NCI-H446 treated with DMSO at 0.1 percent for 48 hours (cell line): ENCODE data around the gene C10orf62.

Experiments
- DNase-seq: peaks from one replicate; lab custom pipeline; 2025; lab: John Stamatoyannopoulos, UW

Gene C10orf62

DNA sequence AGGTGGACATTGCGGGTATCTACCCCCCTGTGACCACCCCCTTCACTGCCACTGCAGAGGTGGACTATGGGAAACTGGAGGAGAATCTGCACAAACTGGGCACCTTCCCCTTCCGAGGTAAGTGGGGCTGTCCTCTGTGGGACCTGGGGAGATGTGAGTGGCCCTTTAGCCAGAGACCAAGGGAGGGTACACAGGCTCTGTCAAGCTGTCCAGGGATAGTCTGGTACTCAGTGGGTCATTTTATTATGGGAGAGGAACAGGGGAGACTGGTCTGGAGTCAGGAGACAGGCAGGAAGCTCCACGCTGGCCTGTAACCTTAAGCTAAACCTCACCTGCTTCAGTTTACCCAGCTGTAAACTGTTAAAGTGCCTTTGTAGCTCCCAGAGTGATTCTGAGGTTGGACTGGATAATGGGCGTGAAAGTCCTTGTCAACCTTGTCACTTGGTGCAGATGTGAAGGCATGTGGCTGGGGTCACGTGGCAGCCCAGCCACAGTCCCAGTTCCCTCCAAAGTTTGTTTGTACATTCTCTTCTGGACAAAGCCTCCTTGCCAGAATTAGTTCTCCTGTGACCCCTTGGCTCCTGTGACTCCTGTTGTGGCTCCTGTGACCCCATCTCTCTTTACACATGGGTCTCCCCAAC is 4.6 kb upstream of the C10orf62 start:
- no peak for DNase-seq

DNA sequence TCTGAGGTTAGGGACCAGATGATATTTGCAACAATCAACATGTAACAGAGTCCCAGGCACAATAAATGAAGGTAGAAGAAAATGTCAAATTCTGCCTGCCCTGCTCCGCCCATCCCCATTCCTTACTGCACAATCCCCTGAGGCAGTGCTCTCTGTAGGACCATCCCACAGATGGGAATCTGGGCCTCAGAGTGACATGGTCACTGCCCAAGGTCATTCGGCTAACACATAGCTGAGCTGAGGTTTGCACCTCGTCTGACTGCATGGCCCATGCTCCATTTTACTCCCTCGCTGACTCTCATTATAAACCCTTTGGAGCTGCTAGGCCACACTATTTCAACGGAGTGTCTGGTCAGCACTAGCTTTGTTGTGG is 4.1 kb upstream of the C10orf62 start:
- no peak for DNase-seq

GRCh38 chr10:97587183-97587582 is 2.3 kb upstream of the C10orf62 start:
- DNase-seq = no peak

DNA sequence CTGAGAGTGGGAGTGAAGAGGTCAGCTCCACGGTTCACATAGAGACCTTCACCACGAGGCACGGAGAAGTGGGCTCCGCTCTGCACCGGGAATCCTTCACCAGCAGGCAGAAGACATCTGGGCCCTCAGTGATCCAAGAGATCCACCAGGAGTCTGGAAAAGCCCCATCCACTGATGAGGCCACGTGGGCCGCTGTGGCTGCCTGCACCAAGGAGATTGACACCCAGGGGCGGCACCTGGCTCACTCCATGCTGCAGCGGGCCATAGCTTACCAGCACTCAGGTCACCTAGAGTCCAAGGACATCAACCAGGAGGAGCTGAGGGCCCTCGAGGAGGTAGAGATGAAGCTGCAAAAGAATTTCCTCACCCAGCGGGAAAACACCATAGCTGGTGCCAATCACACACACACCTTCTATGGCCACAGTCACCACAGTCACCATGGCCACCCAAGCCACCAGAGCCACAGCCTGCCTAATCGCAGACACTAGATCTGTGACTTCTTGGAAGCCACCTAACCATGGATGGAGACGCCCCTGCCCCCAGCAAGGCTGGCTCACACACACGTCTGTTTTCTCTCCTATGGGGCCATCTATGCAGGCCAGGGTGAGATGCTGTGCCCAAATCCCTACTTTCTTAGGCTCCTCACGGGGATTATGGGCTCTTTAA is 694 bp downstream of the C10orf62 start:
- DNase-seq = no peak

- DNase-seq = no peak
Measured at GRCh38 chr10:97590748-97591495, 1.4 kb downstream of the C10orf62 start.

- no peak for DNase-seq
Measured at GRCh38 chr10:97593421-97593820, 3.9 kb downstream of the C10orf62 start.

DNA sequence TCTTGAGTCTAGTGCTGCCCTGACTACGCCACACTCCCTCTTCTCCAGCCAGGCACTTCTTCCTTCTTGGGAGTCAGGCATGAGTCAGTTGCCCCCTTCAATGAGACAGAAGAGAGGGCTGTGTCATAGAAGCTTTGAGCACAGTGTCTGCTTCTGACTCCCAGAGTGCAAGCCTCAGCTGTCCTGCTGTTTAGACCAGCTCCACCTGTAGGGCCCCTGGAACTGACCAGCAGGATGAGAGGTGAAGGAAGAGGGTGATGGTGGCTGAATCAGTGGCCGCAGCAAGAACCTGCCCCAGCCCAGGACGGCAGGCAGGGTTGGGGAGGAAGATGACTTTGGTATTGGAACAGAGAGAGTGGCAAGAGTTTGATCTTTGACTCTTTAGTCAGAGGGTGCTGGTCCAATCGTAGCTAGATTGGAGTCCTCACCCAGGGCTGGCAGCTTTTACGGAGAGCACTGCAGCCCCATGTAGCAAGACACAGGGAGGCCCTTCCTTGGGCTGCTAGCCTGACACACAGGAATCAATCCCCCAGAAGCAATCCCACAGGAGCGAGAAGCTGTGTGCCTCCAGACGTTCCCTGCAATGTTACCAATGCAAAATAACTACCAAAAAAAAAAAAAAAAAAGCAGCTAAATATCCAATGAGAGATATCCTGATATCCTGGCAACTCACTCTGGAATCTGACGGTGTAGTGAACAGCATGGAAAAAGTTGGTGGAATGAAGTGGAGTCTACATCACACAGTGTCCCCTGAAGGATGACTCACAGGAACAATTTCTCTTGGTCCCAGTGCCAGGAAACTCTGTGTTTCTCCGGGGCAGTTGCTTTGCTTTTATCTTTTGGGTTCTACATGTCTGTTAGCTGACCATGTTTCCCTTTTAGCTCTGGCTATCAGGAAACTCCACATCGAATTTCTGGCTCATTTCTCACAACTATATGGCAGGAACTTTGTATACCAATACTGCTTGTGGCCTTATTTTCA is 6.9 kb downstream of the C10orf62 start:
- no peak for DNase-seq

GRCh38 chr10:97597778-97598177 is 8.3 kb downstream of the C10orf62 start:
- DNase-seq = no peak

DNA sequence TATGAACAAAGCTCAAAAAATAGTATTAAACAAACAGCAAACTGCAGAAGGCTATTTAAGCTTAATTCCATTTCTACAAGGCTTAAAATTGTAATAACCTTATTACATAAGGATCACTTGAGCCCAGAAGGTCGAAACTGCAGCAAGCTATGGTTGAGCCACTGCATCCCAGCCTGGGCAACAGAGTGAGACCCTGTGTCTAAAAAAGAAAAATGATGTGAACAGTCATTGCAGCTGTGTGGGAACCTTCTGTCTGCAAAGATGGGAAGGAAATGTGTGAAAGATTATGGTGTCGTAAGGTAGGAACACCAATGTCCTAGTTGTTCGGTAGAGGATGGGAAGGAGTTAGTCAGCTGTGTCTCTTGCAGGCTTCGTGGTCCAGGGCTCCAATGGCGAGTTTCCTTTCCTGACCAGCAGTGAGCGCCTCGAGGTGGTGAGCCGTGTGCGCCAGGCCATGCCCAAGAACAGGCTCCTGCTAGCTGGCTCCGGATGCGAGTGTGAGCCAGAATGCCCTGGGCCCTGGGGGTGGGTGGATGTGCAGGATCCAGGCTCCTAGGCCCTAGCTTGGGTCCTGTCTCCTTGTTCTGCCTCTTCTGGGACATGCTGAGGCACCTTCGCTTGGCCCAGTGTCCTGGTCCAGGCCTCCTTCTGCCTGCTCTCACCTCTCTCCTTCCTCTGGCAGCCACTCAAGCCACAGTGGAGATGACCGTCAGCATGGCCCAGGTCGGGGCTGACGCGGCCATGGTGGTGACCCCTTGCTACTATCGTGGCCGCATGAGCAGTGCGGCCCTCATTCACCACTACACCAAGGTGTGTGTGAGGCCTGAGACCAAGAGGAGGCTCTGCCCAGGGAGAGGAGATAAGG is 9.1 kb downstream of the C10orf62 start:
- no peak for DNase-seq

- no peak for DNase-seq
Measured at GRCh38 chr10:97599272-97599619, 9.7 kb downstream of the C10orf62 start.

DNA sequence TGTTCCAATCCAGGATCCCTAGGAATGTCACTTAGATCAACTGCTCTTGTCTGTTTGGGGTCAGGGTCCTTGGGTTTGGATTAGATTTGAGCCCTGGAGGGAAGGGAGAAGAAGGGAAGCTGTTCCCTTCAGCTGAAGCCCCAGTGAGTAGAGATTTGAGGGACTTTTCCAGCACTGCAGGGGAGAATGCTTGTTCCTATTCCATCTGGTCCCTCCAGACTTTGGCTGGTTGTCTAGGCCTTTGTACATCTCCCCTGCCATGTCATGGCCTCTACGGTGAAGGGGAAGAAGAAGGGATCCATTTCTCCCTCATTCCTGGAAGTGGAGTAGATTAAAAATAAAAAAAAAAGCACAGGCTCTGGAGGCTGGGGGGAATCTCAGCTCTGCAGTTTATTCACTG is 11.1 kb downstream of the C10orf62 start:
- no peak for DNase-seq

GRCh38 chr10:97601268-97602215 is 12.0 kb downstream of the C10orf62 start:
- no peak for DNase-seq

DNA sequence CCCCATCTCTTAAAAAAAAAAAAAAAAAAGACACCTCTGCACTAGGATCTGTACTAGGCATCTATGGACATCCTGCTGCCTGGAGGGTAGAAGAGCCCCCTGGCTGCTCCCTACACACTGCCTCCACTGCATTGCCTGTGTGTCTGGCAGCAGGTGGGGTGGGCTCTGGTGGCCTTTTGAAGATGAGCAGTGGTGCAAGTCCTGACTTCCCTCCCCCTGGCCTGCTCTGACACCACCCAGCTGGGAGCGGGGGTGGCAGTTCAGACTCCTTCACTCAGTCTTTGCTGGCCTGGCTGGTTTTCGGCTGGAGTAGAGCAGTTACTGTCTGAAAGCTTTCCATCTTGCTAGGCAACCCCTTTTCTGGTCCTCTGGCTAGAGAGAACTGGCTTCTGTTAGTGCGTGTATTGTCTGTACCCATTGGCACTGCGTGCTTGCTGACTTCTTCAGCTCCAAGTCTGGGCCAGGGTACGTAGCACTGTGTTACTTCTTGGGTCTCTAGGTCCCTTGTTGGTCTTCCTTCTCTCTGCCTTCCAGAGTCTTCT is 17.6 kb downstream of the C10orf62 start:
- no peak for DNase-seq

DNA sequence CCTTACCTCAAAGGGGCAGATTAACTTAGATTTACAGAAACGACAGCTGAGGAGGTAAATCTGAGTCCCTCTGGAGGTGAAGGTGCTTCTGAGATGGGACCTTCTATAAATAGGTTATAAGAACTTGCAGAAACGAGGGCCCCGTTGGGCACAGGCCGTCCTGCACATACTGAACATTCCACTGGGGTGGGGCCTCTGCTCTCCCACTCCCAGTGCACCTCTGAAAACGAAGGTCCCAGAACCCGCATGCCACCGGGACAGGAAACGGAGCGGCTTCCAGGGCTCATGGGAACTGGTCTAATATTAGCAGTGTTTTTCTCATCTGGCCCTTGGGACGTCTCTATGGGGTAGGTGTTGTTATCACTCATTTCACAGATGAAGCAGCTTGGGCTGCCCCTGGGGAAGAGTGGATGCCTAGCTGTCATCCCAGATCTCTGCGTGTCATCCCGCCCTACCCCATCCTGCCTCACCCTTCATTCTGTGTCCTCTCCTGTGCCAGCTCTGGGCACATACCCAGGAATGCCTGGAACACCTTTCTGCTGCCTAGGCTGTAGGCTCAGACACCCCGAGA is 19.6 kb downstream of the C10orf62 start:
- DNase-seq = no peak

GRCh38 chr10:97611473-97611872 is 22.0 kb downstream of the C10orf62 start:
- no peak for DNase-seq

GRCh38 chr10:97612386-97612785 is 22.9 kb downstream of the C10orf62 start:
- DNase-seq = no peak

- no peak for DNase-seq
Measured at GRCh38 chr10:97618285-97618684, 28.8 kb downstream of the C10orf62 start.

DNA sequence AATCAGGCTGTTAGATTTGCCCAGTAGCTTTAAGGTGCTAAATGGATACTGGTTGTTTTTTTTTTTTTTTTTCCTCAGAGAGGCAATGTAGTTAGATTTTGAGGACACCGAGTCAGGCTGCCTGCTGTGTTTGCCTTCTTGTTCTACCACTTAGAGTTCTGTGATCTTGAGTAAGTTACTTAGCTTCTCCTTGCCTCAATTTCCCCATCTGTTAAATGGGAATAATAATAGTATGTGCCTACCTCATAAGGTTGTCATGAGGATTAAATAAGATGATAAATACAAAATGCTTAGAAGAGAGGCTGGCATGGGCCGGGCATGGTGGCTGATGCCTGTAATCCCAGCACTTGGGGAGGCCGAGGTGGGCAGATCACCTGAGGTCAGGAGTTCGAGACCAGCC is 29.2 kb downstream of the C10orf62 start:
- DNase-seq = no peak

DNA sequence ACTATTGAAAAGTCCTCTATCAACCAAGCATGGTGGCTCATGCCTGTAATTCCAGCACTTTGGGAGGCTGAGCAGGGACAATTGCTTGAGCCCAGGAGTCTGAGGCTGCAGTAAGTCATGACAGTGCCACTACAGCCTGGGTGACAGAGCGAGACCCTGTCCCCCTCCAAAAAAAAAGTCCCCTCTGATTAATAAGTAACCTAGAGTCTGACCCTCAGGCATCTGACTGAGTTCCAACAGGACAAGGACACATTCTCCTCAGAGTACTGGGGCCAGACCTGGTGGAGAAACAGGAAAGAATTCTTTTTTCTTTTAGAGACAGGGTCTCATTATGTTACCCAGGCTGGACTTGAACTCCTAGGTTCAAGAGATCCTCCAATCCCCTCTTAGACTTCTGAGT is 33.8 kb downstream of the C10orf62 start:
- no peak for DNase-seq
